HFF-Myc (cell line): Measurements from ENCODE around the gene C10orf71.
A peak's percentile ranks its signal among the peaks of the same experiment; 100 is the strongest.

Source experiments
- DNase-seq: peaks from one replicate; pipeline ENCODE4 v3.0.0-alpha.2; 2011; ENCODE audit warnings: low read depth; ENCODE audit errors: extremely low read depth
- H3K4me3 ChIP-seq: replicated peaks from 2 replicates; pipeline ENCODE4 v1.5.1; 2011; ENCODE audit warnings: low read depth, mild to moderate bottlenecking, control low read depth, low read length
- CTCF ChIP-seq: IDR thresholded peaks from 2 replicates; pipeline ENCODE4 v1.5.1; 2012; ENCODE audit warnings: mild to moderate bottlenecking, low read depth, low read length, control low read depth; ENCODE audit errors: missing control alignments

The C10orf71 gene

GRCh38 chr10:49354593-49354992 lies 55.6 kb downstream of the C10orf71 start:
- no peak for DNase-seq
- no peak for TF ChIP-seq CTCF
- no peak overlapping the region for H3K4me3 ChIP-seq

- no peak for TF ChIP-seq CTCF
- DNase-seq: no peak
These were observed 56.3 kb downstream of the C10orf71 start for GRCh38 chr10:49355221-49355620.

GRCh38 chr10:49356181-49356580 lies 57.2 kb downstream of the C10orf71 start:
- no peak overlapping the region for H3K4me3 ChIP-seq
- no peak for DNase-seq
- TF ChIP-seq CTCF: no peak

More at GRCh38 chr10:49355221-49355620, 56.3 kb downstream of the C10orf71 start:
- H3K4me3 ChIP-seq: no peak overlapping the region

GRCh38 chr10:49356944-49357343 lies 58.0 kb downstream of the C10orf71 start:
- DNase-seq: no peak
- TF ChIP-seq CTCF: no peak
- H3K4me3 ChIP-seq: no peak overlapping the region

- DNase-seq: no peak
- no peak for TF ChIP-seq CTCF
- no peak overlapping the region for H3K4me3 ChIP-seq
These were observed 58.9 kb downstream of the C10orf71 start for GRCh38 chr10:49357910-49358309.

- peak; percentile 11 for DNase-seq
- no peak overlapping the region for H3K4me3 ChIP-seq
- no peak for TF ChIP-seq CTCF
These were observed 60.6 kb downstream of the C10orf71 start for GRCh38 chr10:49359349-49360270.
